CD14-positive monocyte (primary cell): ENCODE results near the gene SLC35G6. TPM values are rescaled to one million over a fixed set of nuclear protein-coding genes. Genes with fewer than 3 reads are reported as not detected.
"Not testable (repeated sequence)": the region's sequence is repeated elsewhere in the genome, so short reads cannot be mapped to it uniquely, and the experiment has no call there.

Experiments used
- DNase-seq, 3 donors: peaks; one replicate each; pipeline ENCODE4 v3.0.0-alpha.2; 2011 to 2022
- H2AFZ ChIP-seq: 2 replicates; pipeline ENCODE4 v1.6.0; 2012; ENCODE audit warnings: mild to moderate bottlenecking, low read depth, low read length, inconsistent platforms; ENCODE audit not compliant: insufficient read depth, poor library complexity, severe bottlenecking
- H3K27ac ChIP-seq, 2 donors: 1 replicate in 1 of 2; 2 replicates in 1 of 2; pipeline ENCODE4 v1.5.1; 2012 to 2013; ENCODE audit warnings: low read length in 2 of 2, control low read depth in 1 of 2, inconsistent platforms in 1 of 2, low read depth in 1 of 2, mild to moderate bottlenecking in 1 of 2
- H3K27me3 ChIP-seq, 2 donors: one replicate each; pipeline versions ENCODE4 v1.6.0 to v1.6.1; 2011 to 2013; ENCODE audit warnings: low read length in 2 of 2; ENCODE audit not compliant: control insufficient read depth in 2 of 2, insufficient read depth in 2 of 2
- H3K36me3 ChIP-seq, 2 donors: replicated peaks in 1 of 2; 1 replicate in 1 of 2; 2 replicates in 1 of 2; pipeline versions ENCODE4 v1.5.1 to v1.6.1; 2012 to 2013; ENCODE audit warnings: low read length in 2 of 2, control low read depth in 1 of 2, inconsistent platforms in 1 of 2, mild to moderate bottlenecking in 1 of 2; ENCODE audit not compliant: insufficient read depth in 2 of 2, control insufficient read depth in 1 of 2
- H3K4me1 ChIP-seq, 2 donors: 1 replicate in 1 of 2; 2 replicates in 1 of 2; pipeline versions ENCODE4 v1.5.1 to v1.6.1; 2012 to 2013; ENCODE audit warnings: low read length in 2 of 2, control low read depth in 1 of 2, inconsistent platforms in 1 of 2, mild to moderate bottlenecking in 1 of 2, moderate library complexity in 1 of 2; ENCODE audit not compliant: insufficient read depth in 2 of 2, control insufficient read depth in 1 of 2
- H3K4me2 ChIP-seq: replicated peaks from 2 replicates; pipeline ENCODE3; 2012; ENCODE audit warnings: low read length, moderate library complexity, mild to moderate bottlenecking; ENCODE audit not compliant: poor library complexity, severe bottlenecking; ENCODE audit errors: extremely low read depth
- H3K4me3 ChIP-seq, 3 experiments: fragments of 200-600 bp in 1 of 3; sonication (generic) in 1 of 3; replicated peaks in 1 of 3; 1 replicate in 2 of 3; 2 replicates in 1 of 3; pipeline ENCODE4 v1.5.1; 2011 to 2013; ENCODE audit warnings: low read length in 3 of 3, mild to moderate bottlenecking in 3 of 3, control low read depth in 2 of 3, low read depth in 2 of 3, inconsistent platforms in 1 of 3, moderate library complexity in 1 of 3
- H3K79me2 ChIP-seq: 2 replicates; pipeline ENCODE4 v1.6.0; 2012; ENCODE audit warnings: mild to moderate bottlenecking, control low read depth, inconsistent platforms, low read length, moderate library complexity; ENCODE audit not compliant: insufficient read depth
- H3K9ac ChIP-seq: 2 replicates; pipeline ENCODE4 v1.6.0; 2017; ENCODE audit warnings: low read length, mild to moderate bottlenecking; ENCODE audit not compliant: insufficient read depth, poor library complexity, severe bottlenecking
- H3K9me3 ChIP-seq, 2 donors: replicated peaks in 1 of 2; 1 replicate in 1 of 2; 2 replicates in 1 of 2; pipeline versions ENCODE4 v1.5.1 to v1.6.1; 2012 to 2013; ENCODE audit warnings: low read length in 2 of 2, control low read depth in 1 of 2; ENCODE audit not compliant: control insufficient read depth in 1 of 2, insufficient read depth in 1 of 2
- H4K20me1 ChIP-seq: 2 replicates; pipeline ENCODE4 v1.6.0; 2012; ENCODE audit warnings: mild to moderate bottlenecking, low read length, control low read depth, moderate library complexity; ENCODE audit not compliant: insufficient read depth
- H3K27ac Mint-ChIP-seq, 7 donors: one replicate each; pipeline ENCODE4 v1.8.0; 2020; ENCODE audit warnings: mild to moderate bottlenecking in 7 of 7, mixed read lengths in 7 of 7, moderate library complexity in 6 of 7, inconsistent platforms in 2 of 7
- H3K27me3 Mint-ChIP-seq, 3 donors: one replicate each; pipeline ENCODE4 v1.8.0; 2021 to 2022; ENCODE audit warnings: low read depth in 3 of 3, mild to moderate bottlenecking in 3 of 3, mixed read lengths in 3 of 3, moderate library complexity in 3 of 3, inconsistent platforms in 1 of 3
- H3K36me3 Mint-ChIP-seq, 2 donors: one replicate each; pipeline ENCODE4 v1.8.0; 2020; ENCODE audit warnings: mixed read lengths in 2 of 2, inconsistent platforms in 1 of 2, mild to moderate bottlenecking in 1 of 2
- H3K4me1 Mint-ChIP-seq: one replicate; pipeline ENCODE4 v1.8.0; 2020; ENCODE audit warnings: mild to moderate bottlenecking, mixed read lengths
- H3K4me3 Mint-ChIP-seq, 2 donors: one replicate each; pipeline ENCODE4 v1.8.0; 2020; ENCODE audit warnings: mild to moderate bottlenecking in 2 of 2, mixed read lengths in 2 of 2, moderate library complexity in 1 of 2
- H3K9me3 Mint-ChIP-seq, 7 donors: one replicate each; pipeline ENCODE4 v1.8.0; 2020 to 2022; ENCODE audit warnings: mixed read lengths in 7 of 7, mild to moderate bottlenecking in 6 of 7, moderate library complexity in 6 of 7, inconsistent platforms in 2 of 7
- WGBS: methylation state at CpG from one replicate; pipeline ENCODE4 v1.1.5; 2013; ENCODE audit warnings: missing lambda C conversion rate; ENCODE audit not compliant: insufficient coverage; 5-methylcytosine and 5-hydroxymethylcytosine counted together
- intact Hi-C, 2 donors: fragments of 100-400 bp; cut with micrococcal nuclease; formaldehyde crosslinking; loops; one replicate each; pipeline versions ENCODE4 v1.15.0 to v1.15.1; 2023
- polyA minus RNA-seq: library from RNA; depleted of rRNA, polyadenylated mRNA; stranded (reverse); fragments of >200 nt; gene quantifications from 2 replicates; pipeline ENCODE4 v1.2.3, GENCODE V29; 2012
- polyA plus RNA-seq, 3 donors: library from polyadenylated mRNA; depleted of rRNA in 1 of 3; unstranded in 2 of 3; stranded (reverse) in 1 of 3; fragments of 300-500 nt in 2 of 3; fragments of >200 nt in 1 of 3; fragmentation: Illumina TruSeq in 2 of 3; gene quantifications; 1 replicate in 2 of 3; 2 replicates in 1 of 3; pipeline ENCODE4 v1.2.3, GENCODE V29; 2012 to 2021
- total RNA-seq, 12 experiments: library from RNA in 1 of 12; stranded (reverse) in 1 of 12; fragments of 120-200 nt in 1 of 12; gene quantifications; one replicate each; pipeline ENCODE4 v1.2.4 and lab custom pipeline; 2013 to 2026; ENCODE audit warnings: mixed read lengths in 6 of 12, inconsistent platforms in 1 of 12
- TF ChIP-seq, protein P1 (sequence below): fragments of 200-600 bp; IDR thresholded peaks from one replicate; pipeline ENCODE4 v1.8.0; 2022; ENCODE audit warnings: antibody characterized with exemption, mild to moderate bottlenecking

SLC35G6 gene
- not detected for total RNA-seq (2013)
- polyA plus RNA-seq (not detected), polyA minus RNA-seq (not detected in 2 replicates), total RNA-seq (lab: John Stamatoyannopoulos, UW) (0 to 0.30 (median 0) reads per million in 11 experiments)

- Histone ChIP-seq H3K4me3 (peak within 1 kb of the TSS in 1 of 3 experiments; percentile 89), H3K4me2 (peak within 1 kb of the TSS; percentile 94), H3K79me2 (peaks cover 56% of the 10 kb centered on the region), H4K20me1 (peaks cover 22% of the 10 kb centered on the region), H3K27ac (peak within 1 kb of the TSS in 1 of 2 donors; percentile 79), H3K4me1 (peaks cover 54 to 64% of the 10 kb centered on the region in 2 donors)
- H3K4me1 Mint-ChIP-seq = peaks cover 69% of the 10 kb centered on the region
- H3K27me3 Mint-ChIP-seq, H2AFZ ChIP-seq, H3K9ac ChIP-seq, H3K36me3 Mint-ChIP-seq, H3K9me3 Mint-ChIP-seq, H3K27me3 ChIP-seq, H3K9me3 ChIP-seq, H3K36me3 ChIP-seq, DNase-seq: not testable (repeated sequence)
- peak within 1 kb of the TSS in 6 of 7 donors; percentile 17 to 100 (median 68) for H3K27ac Mint-ChIP-seq
- H3K4me3 Mint-ChIP-seq = peak within 1 kb of the TSS; percentile 82 to 91
- intact Hi-C loops = loop anchor here in 1 of 2 donors (5.0 to 10.0 kb wide), 4 partner anchors 91 to 361 kb away; partner anchors contain the start of genes DVL2, KCTD11, PHF23 and TMEM95
- WGBS = no CpG with 5 or more reads among the region's 4 CpGs
Observed at GRCh38 chr17:7481275-7481674, at the start of gene SLC35G6. TSS of gene SLC35G6 (plus strand) at chr17:7481446. CDS start at chr17:7481517, 71 bp downstream.

- no peak for DNase-seq
- Histone ChIP-seq H3K4me2 (no peak overlapping the region), H3K36me3 (no peaks in the 10 kb centered on the region), H3K4me1 (peaks cover 20 to 22% of the 10 kb centered on the region in 2 donors), H4K20me1 (peaks cover 10% of the 10 kb centered on the region), H2AFZ (no peak overlapping the region), H3K27ac (no peak overlapping the region), H3K27me3 (no peaks in the 10 kb centered on the region), H3K9ac (no peak overlapping the region), H3K4me3 (no peak overlapping the region), H3K79me2 (peaks cover 8% of the 10 kb centered on the region), H3K9me3 (no peaks in the 10 kb centered on the region)
- Mint-ChIP-seq H3K36me3 (no peaks in the 10 kb centered on the region), H3K27ac (peak overlapping the region in 1 of 7 donors; percentile 45), H3K9me3 (no peaks in the 10 kb centered on the region), H3K4me3 (no peak overlapping the region), H3K4me1 (peaks cover 18% of the 10 kb centered on the region), H3K27me3 (peaks cover 0 to 2% (median 0%) of the 10 kb centered on the region in 3 donors)
- intact Hi-C loops = loop anchor here in 1 of 2 donors (5.0 to 10.0 kb wide), 3 partner anchors 45 to 253 kb away; partner anchors contain the start of genes SENP3, TP53 and WRAP53
- TF ChIP-seq, protein P1, sequence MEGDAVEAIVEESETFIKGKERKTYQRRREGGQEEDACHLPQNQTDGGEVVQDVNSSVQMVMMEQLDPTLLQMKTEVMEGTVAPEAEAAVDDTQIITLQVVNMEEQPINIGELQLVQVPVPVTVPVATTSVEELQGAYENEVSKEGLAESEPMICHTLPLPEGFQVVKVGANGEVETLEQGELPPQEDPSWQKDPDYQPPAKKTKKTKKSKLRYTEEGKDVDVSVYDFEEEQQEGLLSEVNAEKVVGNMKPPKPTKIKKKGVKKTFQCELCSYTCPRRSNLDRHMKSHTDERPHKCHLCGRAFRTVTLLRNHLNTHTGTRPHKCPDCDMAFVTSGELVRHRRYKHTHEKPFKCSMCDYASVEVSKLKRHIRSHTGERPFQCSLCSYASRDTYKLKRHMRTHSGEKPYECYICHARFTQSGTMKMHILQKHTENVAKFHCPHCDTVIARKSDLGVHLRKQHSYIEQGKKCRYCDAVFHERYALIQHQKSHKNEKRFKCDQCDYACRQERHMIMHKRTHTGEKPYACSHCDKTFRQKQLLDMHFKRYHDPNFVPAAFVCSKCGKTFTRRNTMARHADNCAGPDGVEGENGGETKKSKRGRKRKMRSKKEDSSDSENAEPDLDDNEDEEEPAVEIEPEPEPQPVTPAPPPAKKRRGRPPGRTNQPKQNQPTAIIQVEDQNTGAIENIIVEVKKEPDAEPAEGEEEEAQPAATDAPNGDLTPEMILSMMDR = no peak
- WGBS = 94% methylated on average over 10 of the region's 11 CpGs
Observed at GRCh38 chr17:7432296-7432695, 49.0 kb upstream of the SLC35G6 start.
